Mammary epithelial cell (primary cell): ENCODE data around the gene RAB26.
"Not testable (repeated sequence)": the region's sequence is repeated elsewhere in the genome, so short reads cannot be mapped to it uniquely, and the experiment has no call there.

ENCODE experiments used
- CTCF ChIP-seq, 2 donors: IDR thresholded peaks in 1 of 2; conservative IDR thresholded peaks in 1 of 2; 2 replicates each; pipeline ENCODE4 v1.5.1; 2011 to 2012; ENCODE audit warnings: inconsistent platforms in 2 of 2, low read length in 2 of 2, mild to moderate bottlenecking in 2 of 2, control low read depth in 1 of 2, low read depth in 1 of 2; ENCODE audit not compliant: insufficient read depth in 1 of 2; ENCODE audit errors: extremely low read depth in 1 of 2
- EZH2 ChIP-seq: IDR thresholded peaks from 2 replicates; pipeline ENCODE4 v1.6.1; 2012; ENCODE audit warnings: low read length, inconsistent platforms, borderline replicate concordance

GRCh38 chr16:2126161-2126743 lies 22.2 kb upstream of the RAB26 start:
- not testable (repeated sequence) for TF ChIP-seq CTCF (conservative IDR thresholded peaks at IDR 0.05 in 1 of 2, IDR thresholded peaks at IDR 0.05 in 1 of 2; ENCODE audit: extremely low read depth in 1 of 2, insufficient read depth in 1 of 2, low read depth in 1 of 2, low read length in 2 of 2); EZH2
